Mammary epithelial cell (primary cell): Measurements from ENCODE around the gene ETFB.

Source experiments
- CTCF ChIP-seq, 2 donors: IDR thresholded peaks in 1 of 2; conservative IDR thresholded peaks in 1 of 2; 2 replicates each; pipeline ENCODE4 v1.5.1; 2011 to 2012; ENCODE audit warnings: inconsistent platforms in 2 of 2, low read length in 2 of 2, mild to moderate bottlenecking in 2 of 2, control low read depth in 1 of 2, low read depth in 1 of 2; ENCODE audit not compliant: insufficient read depth in 1 of 2; ENCODE audit errors: extremely low read depth in 1 of 2
- EZH2 ChIP-seq: IDR thresholded peaks from 2 replicates; pipeline ENCODE4 v1.6.1; 2012; ENCODE audit warnings: low read length, inconsistent platforms, borderline replicate concordance

GRCh38 chr19:51361239-51361638 is 4.9 kb downstream of the ETFB start:
- TF ChIP-seq CTCF (conservative IDR thresholded peaks at IDR 0.05 in 1 of 2, IDR thresholded peaks at IDR 0.05 in 1 of 2; ENCODE audit: extremely low read depth in 1 of 2, insufficient read depth in 1 of 2, low read depth in 1 of 2, low read length in 2 of 2) (no peak), EZH2 (no peak)
